Astrocyte (in vitro differentiated cells and primary cell): ENCODE data around the gene ARFGEF2.

Experiments
- CTCF ChIP-seq: IDR thresholded peaks from 2 replicates; pipeline ENCODE4 v1.5.1; 2011; ENCODE audit warnings: low read depth, mild to moderate bottlenecking, inconsistent platforms, low read length, moderate library complexity; ENCODE audit not compliant: insufficient read depth
- EZH2 ChIP-seq: IDR thresholded peaks from 2 replicates; pipeline ENCODE4 v1.6.1; 2012; ENCODE audit warnings: mild to moderate bottlenecking, low read length, inconsistent platforms; ENCODE audit not compliant: insufficient read depth

- TF ChIP-seq CTCF, result no peak
- no peak for TF ChIP-seq EZH2
Measured at GRCh38 chr20:48951646-48952045, 30.1 kb downstream of the ARFGEF2 start.
